Stimulated activated CD8-positive, alpha-beta memory T cell treated with anti-CD3 and anti-CD28 coated beads, Interleukin-7, amount 100 ng/mL, for 1 hour (primary cell): ENCODE results near the gene CISD1.
"Not testable (repeated sequence)": the region's sequence is repeated elsewhere in the genome, so short reads cannot be mapped to it uniquely, and the experiment has no call there.

Source experiments
- DNase-seq, 2 donors: peaks; one replicate each; pipeline ENCODE4 v3.0.0-alpha.2; 2020; ENCODE audit warnings: low read depth in 2 of 2

The CISD1 gene

GRCh38 chr10:58268946-58269781 lies at the start of gene CISD1:
TSS of gene CISD1 (plus strand) at chr10:58269162. CDS start at chr10:58269274, 112 bp downstream.
- DNase-seq = peak; percentile 76 to 88

- DNase-seq = no peak
Measured at GRCh38 chr10:58219875-58220274, 49.1 kb upstream of the CISD1 start.

- DNase-seq = no peak
Measured at GRCh38 chr10:58220769-58221451, 48.1 kb upstream of the CISD1 start.

- no peak for DNase-seq
Measured at GRCh38 chr10:58225654-58226053, 43.3 kb upstream of the CISD1 start.

- DNase-seq = not testable (repeated sequence)
Measured at GRCh38 chr10:58229856-58230255, 39.1 kb upstream of the CISD1 start.

- DNase-seq = no peak
Measured at GRCh38 chr10:58237014-58237834, 31.7 kb upstream of the CISD1 start.

- DNase-seq = no peak
Measured at GRCh38 chr10:58239561-58240169, 29.3 kb upstream of the CISD1 start.

GRCh38 chr10:58240531-58240930 lies 28.4 kb upstream of the CISD1 start:
- no peak for DNase-seq

GRCh38 chr10:58241346-58241745 lies 27.6 kb upstream of the CISD1 start:
- no peak for DNase-seq

GRCh38 chr10:58243269-58243668 lies 25.7 kb upstream of the CISD1 start:
- no peak for DNase-seq

GRCh38 chr10:58243801-58244200 lies 25.2 kb upstream of the CISD1 start:
- DNase-seq = not testable (repeated sequence)

GRCh38 chr10:58244242-58244641 lies 24.7 kb upstream of the CISD1 start:
- not testable (repeated sequence) for DNase-seq

- not testable (repeated sequence) for DNase-seq
Measured at GRCh38 chr10:58244666-58245065, 24.3 kb upstream of the CISD1 start.

GRCh38 chr10:58253184-58253583 lies 15.8 kb upstream of the CISD1 start:
- DNase-seq = no peak

GRCh38 chr10:58254644-58255043 lies 14.3 kb upstream of the CISD1 start:
- no peak for DNase-seq

- DNase-seq = not testable (repeated sequence)
Measured at GRCh38 chr10:58256013-58256780, 12.8 kb upstream of the CISD1 start.

GRCh38 chr10:58258977-58259692 lies 9.8 kb upstream of the CISD1 start:
- DNase-seq = no peak

- no peak for DNase-seq
Measured at GRCh38 chr10:58260334-58260733, 8.6 kb upstream of the CISD1 start.

- DNase-seq = no peak
Measured at GRCh38 chr10:58262766-58263165, 6.2 kb upstream of the CISD1 start.

- DNase-seq = no peak
Measured at GRCh38 chr10:58264780-58265179, 4.2 kb upstream of the CISD1 start.
